Hepatocyte (in vitro differentiated cells): ENCODE results near the gene GMDS.

ENCODE experiments used
- EZH2 ChIP-seq: fragments of 200-600 bp; sonication (generic); IDR thresholded peaks from 2 replicates; pipeline ENCODE4 v1.6.1; 2016; ENCODE audit warnings: antibody characterized with exemption, mild to moderate bottlenecking, borderline replicate concordance
- EZH2phosphoT487 ChIP-seq: fragments of 200-600 bp; sonication (generic); IDR thresholded peaks from one replicate; pipeline ENCODE4 v1.6.1; 2018; ENCODE audit warnings: antibody characterized with exemption, mild to moderate bottlenecking, low read depth, moderate library complexity; ENCODE audit not compliant: unreplicated experiment, severe bottlenecking
- TF ChIP-seq, protein P1 (sequence below): fragments of 200-600 bp; sonication (generic); IDR thresholded peaks from 2 replicates; pipeline ENCODE4 v1.5.1; 2016; ENCODE audit warnings: antibody characterized with exemption, mild to moderate bottlenecking; ENCODE audit not compliant: poor library complexity

DNA sequence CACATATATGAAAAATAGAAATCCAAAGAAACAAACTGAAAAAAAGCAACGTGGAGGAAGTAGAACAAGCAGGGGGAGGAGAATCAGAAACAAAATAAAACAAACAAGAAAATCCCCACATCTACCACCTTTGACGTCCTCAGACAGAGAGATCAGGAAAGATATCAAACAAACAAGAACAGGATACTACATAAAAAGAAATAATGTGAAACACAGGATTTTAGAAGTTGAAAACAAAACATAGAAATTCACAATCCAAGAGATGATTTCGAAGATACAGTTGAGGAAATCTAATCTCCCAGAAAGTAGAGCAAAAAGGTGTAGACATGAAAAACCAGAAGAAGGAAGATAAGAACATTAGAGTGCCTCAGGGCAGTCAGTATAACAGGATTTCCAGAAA lies 514.5 kb downstream of the GMDS start:
- TF ChIP-seq, protein P1, sequence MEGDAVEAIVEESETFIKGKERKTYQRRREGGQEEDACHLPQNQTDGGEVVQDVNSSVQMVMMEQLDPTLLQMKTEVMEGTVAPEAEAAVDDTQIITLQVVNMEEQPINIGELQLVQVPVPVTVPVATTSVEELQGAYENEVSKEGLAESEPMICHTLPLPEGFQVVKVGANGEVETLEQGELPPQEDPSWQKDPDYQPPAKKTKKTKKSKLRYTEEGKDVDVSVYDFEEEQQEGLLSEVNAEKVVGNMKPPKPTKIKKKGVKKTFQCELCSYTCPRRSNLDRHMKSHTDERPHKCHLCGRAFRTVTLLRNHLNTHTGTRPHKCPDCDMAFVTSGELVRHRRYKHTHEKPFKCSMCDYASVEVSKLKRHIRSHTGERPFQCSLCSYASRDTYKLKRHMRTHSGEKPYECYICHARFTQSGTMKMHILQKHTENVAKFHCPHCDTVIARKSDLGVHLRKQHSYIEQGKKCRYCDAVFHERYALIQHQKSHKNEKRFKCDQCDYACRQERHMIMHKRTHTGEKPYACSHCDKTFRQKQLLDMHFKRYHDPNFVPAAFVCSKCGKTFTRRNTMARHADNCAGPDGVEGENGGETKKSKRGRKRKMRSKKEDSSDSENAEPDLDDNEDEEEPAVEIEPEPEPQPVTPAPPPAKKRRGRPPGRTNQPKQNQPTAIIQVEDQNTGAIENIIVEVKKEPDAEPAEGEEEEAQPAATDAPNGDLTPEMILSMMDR = no peak
- no peak for TF ChIP-seq EZH2
- TF ChIP-seq EZH2phosphoT487 = no peak
